Measurements from ENCODE around the gene EPHA8.

GRCh38 chr1:22629886-22630285 lies 66.6 kb downstream of the EPHA8 start:
- no peak for TF ChIP-seq CTCF (IDR thresholded peaks at IDR 0.05)
- TF ChIP-seq HOXA7 (CRISPR knock-in tag; IDR thresholded peaks at IDR 0.05), result no peak
- TF ChIP-seq KDM1A (IDR thresholded peaks at IDR 0.05; ENCODE audit: low read depth), result no peak
- TF ChIP-seq CBX8 (IDR thresholded peaks at IDR 0.05), result no peak
- no peak for TF ChIP-seq POLR2A (IDR thresholded peaks at IDR 0.05; ENCODE audit: low read length)
- no peak for TF ChIP-seq SMC3 (IDR thresholded peaks at IDR 0.05)
- TF ChIP-seq EP300 (IDR thresholded peaks at IDR 0.05), result no peak
- no peak for TF ChIP-seq HDAC2 (IDR thresholded peaks at IDR 0.05)
- TF ChIP-seq JUNB (IDR thresholded peaks at IDR 0.05), result no peak
- no peak for TF ChIP-seq MAX (IDR thresholded peaks at IDR 0.05)
- no peak for TF ChIP-seq CBX2 (IDR thresholded peaks at IDR 0.05; ENCODE audit: borderline replicate concordance, low read depth)
- no peak for TF ChIP-seq HMGXB4 (CRISPR knock-in tag; IDR thresholded peaks at IDR 0.05; ENCODE audit: borderline replicate concordance)
- no peak for TF ChIP-seq RAD21 (conservative IDR thresholded peaks at IDR 0.05 in 1 of 2, IDR thresholded peaks at IDR 0.05 in 1 of 2)
